ENCODE results near the gene DMBX1.

GRCh38 chr1:46451948-46452930 lies 37.4 kb upstream of the DMBX1 start:
- TF ChIP-seq, protein P1, sequence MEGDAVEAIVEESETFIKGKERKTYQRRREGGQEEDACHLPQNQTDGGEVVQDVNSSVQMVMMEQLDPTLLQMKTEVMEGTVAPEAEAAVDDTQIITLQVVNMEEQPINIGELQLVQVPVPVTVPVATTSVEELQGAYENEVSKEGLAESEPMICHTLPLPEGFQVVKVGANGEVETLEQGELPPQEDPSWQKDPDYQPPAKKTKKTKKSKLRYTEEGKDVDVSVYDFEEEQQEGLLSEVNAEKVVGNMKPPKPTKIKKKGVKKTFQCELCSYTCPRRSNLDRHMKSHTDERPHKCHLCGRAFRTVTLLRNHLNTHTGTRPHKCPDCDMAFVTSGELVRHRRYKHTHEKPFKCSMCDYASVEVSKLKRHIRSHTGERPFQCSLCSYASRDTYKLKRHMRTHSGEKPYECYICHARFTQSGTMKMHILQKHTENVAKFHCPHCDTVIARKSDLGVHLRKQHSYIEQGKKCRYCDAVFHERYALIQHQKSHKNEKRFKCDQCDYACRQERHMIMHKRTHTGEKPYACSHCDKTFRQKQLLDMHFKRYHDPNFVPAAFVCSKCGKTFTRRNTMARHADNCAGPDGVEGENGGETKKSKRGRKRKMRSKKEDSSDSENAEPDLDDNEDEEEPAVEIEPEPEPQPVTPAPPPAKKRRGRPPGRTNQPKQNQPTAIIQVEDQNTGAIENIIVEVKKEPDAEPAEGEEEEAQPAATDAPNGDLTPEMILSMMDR (conservative IDR thresholded peaks at IDR 0.05; ENCODE audit: low read length), result no peak
- TF ChIP-seq EZH2phosphoT487 (IDR thresholded peaks at IDR 0.05; ENCODE audit: borderline replicate concordance, low read depth, low read length), result no peak

Measured in OCI-LY7 (cell line).